Mucosa of descending colon (tissue), 3 donors: ENCODE results near the gene DLX4. TPM values are rescaled to one million over a fixed set of nuclear protein-coding genes. Genes with fewer than 3 reads are reported as not detected.

ENCODE experiments used
- ATAC-seq: fragments of 200-7000 bp; cut with Tn5 transposase; one replicate; pipeline ENCODE4 v1.9.1; 2020; ENCODE audit warnings: mild to moderate bottlenecking, moderate library complexity
- DNase-seq, 3 donors: peaks; one replicate each; pipeline ENCODE4 v3.0.0-alpha.2; 2020
- H3K36me3 ChIP-seq: fragments of 200-600 bp; one replicate; pipeline ENCODE4 v1.8.0; 2021; ENCODE audit warnings: low read depth, mild to moderate bottlenecking
- H3K4me1 ChIP-seq: fragments of 200-600 bp; one replicate; pipeline ENCODE4 v1.8.0; 2021; ENCODE audit warnings: low read depth, mild to moderate bottlenecking
- H3K4me3 ChIP-seq: fragments of 200-600 bp; one replicate; pipeline ENCODE4 v1.8.0; 2021; ENCODE audit warnings: mild to moderate bottlenecking
- H3K9me3 ChIP-seq: fragments of 200-600 bp; one replicate; pipeline ENCODE4 v1.8.0; 2021; ENCODE audit warnings: mild to moderate bottlenecking
- intact Hi-C, 2 donors: fragments of 100-400 bp; cut with DNase I in 1 of 2; cut with micrococcal nuclease in 1 of 2; formaldehyde crosslinking; loops; one replicate each; pipeline versions ENCODE4 v1.11.0 to v1.11.1; 2022; cut with DNase I, micrococcal nuclease
- total RNA-seq, 3 donors: library from RNA; stranded (reverse); fragmentation: NEBNext Ultra II Directional in 2 of 3; extraction: Animal tissue kit (Norgen Biotek cat#: 25700) in 2 of 3; gene quantifications; one replicate each; pipeline versions ENCODE4 v1.2.1 to v1.2.4, GENCODE V29; 2021 to 2023
- TF ChIP-seq, protein P1 (sequence below): fragments of 200-600 bp; IDR thresholded peaks from one replicate; pipeline ENCODE4 v1.8.0; 2022; ENCODE audit warnings: antibody characterized with exemption, mild to moderate bottlenecking
- donor health status: DM: no; HTN: no; CAD: no; lungs with moderate emphysema.
- donor health status: DM: no; HTN: no; CAD: no.
- donor health status: DM: no; HTN: yes; CAD: no.

The DLX4 gene
- total RNA-seq, 3 donors from 2014 or later = 0.14 to 0.60 (median 0.24) TPM

DNA sequence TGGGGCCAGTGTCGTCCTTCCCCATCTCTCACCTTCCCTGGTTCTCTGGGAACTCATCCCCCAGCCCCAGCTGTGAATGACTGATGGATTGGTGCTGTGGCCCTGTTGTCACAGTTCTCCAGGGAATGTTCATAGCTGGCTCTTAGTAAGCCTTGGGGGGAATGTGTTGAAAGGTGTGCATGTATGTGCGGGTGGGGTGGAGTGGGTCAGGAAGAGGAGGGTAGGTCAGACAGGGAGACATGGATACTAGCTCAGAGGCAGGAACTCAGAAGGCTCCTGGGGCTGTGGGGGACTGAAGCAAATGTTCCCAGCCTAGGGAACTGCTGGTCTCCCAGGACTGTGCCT, 4.3 kb downstream of the DLX4 start:
- intact Hi-C loops = no loop called here
- Histone ChIP-seq H3K36me3 (no peaks in the 10 kb centered on the region), H3K4me1 (peaks cover 11% of the 10 kb centered on the region), H3K9me3 (no peaks in the 10 kb centered on the region), H3K4me3 (no peak overlapping the region)
- ATAC-seq = no peak
- no peak for DNase-seq
- TF ChIP-seq, protein P1, sequence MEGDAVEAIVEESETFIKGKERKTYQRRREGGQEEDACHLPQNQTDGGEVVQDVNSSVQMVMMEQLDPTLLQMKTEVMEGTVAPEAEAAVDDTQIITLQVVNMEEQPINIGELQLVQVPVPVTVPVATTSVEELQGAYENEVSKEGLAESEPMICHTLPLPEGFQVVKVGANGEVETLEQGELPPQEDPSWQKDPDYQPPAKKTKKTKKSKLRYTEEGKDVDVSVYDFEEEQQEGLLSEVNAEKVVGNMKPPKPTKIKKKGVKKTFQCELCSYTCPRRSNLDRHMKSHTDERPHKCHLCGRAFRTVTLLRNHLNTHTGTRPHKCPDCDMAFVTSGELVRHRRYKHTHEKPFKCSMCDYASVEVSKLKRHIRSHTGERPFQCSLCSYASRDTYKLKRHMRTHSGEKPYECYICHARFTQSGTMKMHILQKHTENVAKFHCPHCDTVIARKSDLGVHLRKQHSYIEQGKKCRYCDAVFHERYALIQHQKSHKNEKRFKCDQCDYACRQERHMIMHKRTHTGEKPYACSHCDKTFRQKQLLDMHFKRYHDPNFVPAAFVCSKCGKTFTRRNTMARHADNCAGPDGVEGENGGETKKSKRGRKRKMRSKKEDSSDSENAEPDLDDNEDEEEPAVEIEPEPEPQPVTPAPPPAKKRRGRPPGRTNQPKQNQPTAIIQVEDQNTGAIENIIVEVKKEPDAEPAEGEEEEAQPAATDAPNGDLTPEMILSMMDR = no peak

- Histone ChIP-seq H3K9me3 (no peaks in the 10 kb centered on the region), H3K4me3 (no peak overlapping the region), H3K36me3 (no peaks in the 10 kb centered on the region), H3K4me1 (no peaks in the 10 kb centered on the region)
- intact Hi-C loops = no loop called here
- no peak for ATAC-seq
- no peak for DNase-seq
- TF ChIP-seq, protein P1 = no peak
These were observed 6.5 kb downstream of the DLX4 start for GRCh38 chr17:49975531-49975930.

DNA sequence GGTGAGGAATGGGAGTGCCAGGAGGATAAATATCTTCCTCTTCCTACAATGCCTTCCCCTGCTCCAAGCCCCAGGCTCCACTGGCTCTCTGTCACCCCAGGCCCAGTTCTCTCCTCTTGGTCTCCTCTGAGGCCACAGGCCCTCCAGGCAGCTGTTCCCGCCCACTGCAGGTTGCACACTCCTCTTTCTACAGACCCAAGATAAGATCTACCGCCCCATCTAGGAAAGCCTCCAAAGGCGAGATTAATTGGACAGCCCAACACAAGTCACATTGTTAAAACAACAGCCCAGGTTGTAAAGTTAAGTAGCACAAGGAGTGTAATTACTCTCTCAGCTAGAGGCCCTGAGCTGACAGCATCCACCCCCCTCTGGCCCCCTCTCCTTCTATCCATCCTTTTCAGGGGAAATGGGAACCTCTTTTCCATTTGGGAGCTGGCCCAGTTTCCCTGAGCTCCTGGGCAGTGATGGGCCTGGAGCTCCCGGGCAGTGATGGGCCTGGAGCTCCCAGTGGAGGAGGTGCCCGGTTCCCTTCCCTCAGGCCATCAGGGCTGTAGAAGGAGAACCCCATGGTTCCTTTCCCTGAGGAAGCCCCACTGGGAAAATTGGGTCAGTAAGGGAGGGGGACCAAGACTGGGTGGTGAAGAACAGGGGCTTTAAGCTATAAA, 7.3 kb downstream of the DLX4 start:
- DNase-seq (no peak), ATAC-seq (peak; percentile 38)
- Histone ChIP-seq H3K4me1 (no peaks in the 10 kb centered on the region), H3K36me3 (no peaks in the 10 kb centered on the region), H3K9me3 (no peaks in the 10 kb centered on the region), H3K4me3 (no peak overlapping the region)
- TF ChIP-seq, protein P1 = no peak
- intact Hi-C loops = no loop called here

- Histone ChIP-seq H3K9me3 (no peaks in the 10 kb centered on the region), H3K4me3 (no peak overlapping the region), H3K4me1 (no peaks in the 10 kb centered on the region), H3K36me3 (no peaks in the 10 kb centered on the region)
- TF ChIP-seq, protein P1 = no peak
- ATAC-seq = no peak
- DNase-seq = no peak
- intact Hi-C loops = no loop called here
These were observed 7.8 kb downstream of the DLX4 start for GRCh38 chr17:49976828-49977202.

- Histone ChIP-seq H3K4me1 (no peaks in the 10 kb centered on the region), H3K4me3 (no peak overlapping the region), H3K36me3 (no peaks in the 10 kb centered on the region), H3K9me3 (no peaks in the 10 kb centered on the region)
- intact Hi-C loops = no loop called here
- TF ChIP-seq, protein P1 = no peak
- ATAC-seq = no peak
- DNase-seq = no peak
These were observed 8.7 kb downstream of the DLX4 start for GRCh38 chr17:49977463-49978389.
